GM19043 (cell line): ENCODE results near the gene ADAM12.
"Not testable (repeated sequence)": the region's sequence is repeated elsewhere in the genome, so short reads cannot be mapped to it uniquely, and the experiment has no call there.

ENCODE experiments used
- ATAC-seq: cut with Tn5 transposase; IDR thresholded peaks from one replicate; pipeline ENCODE4 v1.9.1; 2021; ENCODE audit warnings: low read depth; ENCODE audit not compliant: unreplicated experiment

Gene ADAM12

GRCh38 chr10:126196281-126196680, 192.0 kb downstream of the ADAM12 start:
- no peak for ATAC-seq

- no peak for ATAC-seq
Measured at GRCh38 chr10:126191192-126191591, 197.1 kb downstream of the ADAM12 start.

- ATAC-seq, result no peak
Measured at GRCh38 chr10:126188679-126189200, 199.5 kb downstream of the ADAM12 start.

GRCh38 chr10:126187399-126187798, 200.9 kb downstream of the ADAM12 start:
- ATAC-seq, result no peak

- ATAC-seq, result no peak
Measured at GRCh38 chr10:126186766-126187165, 201.5 kb downstream of the ADAM12 start.

GRCh38 chr10:126185676-126186447, 202.4 kb downstream of the ADAM12 start:
- ATAC-seq, result no peak

GRCh38 chr10:126181626-126182025, 206.7 kb downstream of the ADAM12 start:
- ATAC-seq, result no peak

- no peak for ATAC-seq
Measured at GRCh38 chr10:126179637-126180036, 208.6 kb downstream of the ADAM12 start.

- no peak for ATAC-seq
Measured at GRCh38 chr10:126177417-126178030, 210.8 kb downstream of the ADAM12 start.

GRCh38 chr10:126175641-126176262, 212.5 kb downstream of the ADAM12 start:
- no peak for ATAC-seq

- ATAC-seq, result not testable (repeated sequence)
Measured at GRCh38 chr10:126172755-126173154, 215.5 kb downstream of the ADAM12 start.

GRCh38 chr10:126171555-126171954, 216.7 kb downstream of the ADAM12 start:
- ATAC-seq, result no peak

- ATAC-seq, result no peak
Measured at GRCh38 chr10:126170776-126171175, 217.5 kb downstream of the ADAM12 start.

GRCh38 chr10:126170371-126170770, 217.9 kb downstream of the ADAM12 start:
- ATAC-seq, result no peak

- no peak for ATAC-seq
Measured at GRCh38 chr10:126169899-126170298, 218.4 kb downstream of the ADAM12 start.

GRCh38 chr10:126166797-126167196, 221.5 kb downstream of the ADAM12 start:
- no peak for ATAC-seq

GRCh38 chr10:126165874-126166273, 222.4 kb downstream of the ADAM12 start:
- ATAC-seq, result no peak

GRCh38 chr10:126163506-126163905, 224.8 kb downstream of the ADAM12 start:
- no peak for ATAC-seq

GRCh38 chr10:126161691-126162090, 226.6 kb downstream of the ADAM12 start:
- no peak for ATAC-seq

GRCh38 chr10:126160971-126161630, 227.2 kb downstream of the ADAM12 start:
- no peak for ATAC-seq

- ATAC-seq, result no peak
Measured at GRCh38 chr10:126160571-126160970, 227.7 kb downstream of the ADAM12 start.
